HEK293 (cell line): ENCODE results near the gene IMPDH1.

Experiments
- CTCF ChIA-PET: fragments of 350-600 bp; formaldehyde crosslinking; extraction: SDS; loops from one replicate; lab custom pipeline; 2021; ENCODE audit warnings: antibody characterized with exemption; lab: Yijun Ruan, JAX
- POLR2A ChIA-PET: fragments of 300-600 bp; formaldehyde crosslinking; extraction: SDS; loops from one replicate; lab custom pipeline; 2020; ENCODE audit warnings: antibody characterized with exemption, inconsistent platforms; lab: Yijun Ruan, JAX
- H3K27ac ChIP-seq: fragments of 200-500 bp; sonication (Bioruptor generic); 2 replicates; pipeline ENCODE4 v1.5.1; 2014; ENCODE audit warnings: low read depth, low read length, control low read depth, inconsistent platforms; ENCODE audit errors: extremely low read depth
- H3K36me3 ChIP-seq, 2 experiments: fragments of 200-500 bp in 1 of 2; sonication (Bioruptor generic) in 1 of 2; 1 replicate in 1 of 2; 2 replicates in 1 of 2; pipeline ENCODE4 v1.5.1; 2014 to 2017; ENCODE audit warnings: inconsistent platforms in 2 of 2, low read length in 2 of 2; ENCODE audit not compliant: control insufficient read depth in 2 of 2, insufficient read depth in 1 of 2
- H3K4me1 ChIP-seq: fragments of 200-500 bp; sonication (Bioruptor generic); 2 replicates; pipeline ENCODE4 v1.5.1; 2014; ENCODE audit warnings: mild to moderate bottlenecking, low read length, inconsistent platforms; ENCODE audit not compliant: control insufficient read depth, insufficient read depth
- H3K4me3 ChIP-seq: 2 replicates; pipeline ENCODE4 v1.5.1; 2011; ENCODE audit warnings: low read depth, mild to moderate bottlenecking, control low read depth, low read length, moderate library complexity
- H3K9me3 ChIP-seq: fragments of 200-500 bp; sonication (Bioruptor generic); 2 replicates; pipeline ENCODE4 v1.5.1; 2014; ENCODE audit warnings: low read depth, low read length, inconsistent platforms; ENCODE audit not compliant: control insufficient read depth, insufficient read depth
- FEZF1 ChIP-seq: fragments of 450-650 bp; formaldehyde crosslinking; IDR thresholded peaks from 2 replicates; pipeline ENCODE4 v1.5.1; 2016; ENCODE audit warnings: missing biosample characterization, missing genetic modification characterization
- GLIS1 ChIP-seq: fragments of 450-650 bp; formaldehyde crosslinking; IDR thresholded peaks from 2 replicates; pipeline ENCODE4 v1.5.1; 2016; ENCODE audit warnings: missing biosample characterization, missing genetic modification characterization
- KLF9 ChIP-seq: fragments of 450-650 bp; formaldehyde crosslinking; IDR thresholded peaks from 2 replicates; pipeline ENCODE4 v1.5.1; 2016; ENCODE audit warnings: missing biosample characterization, missing genetic modification characterization, low read depth
- REPIN1 ChIP-seq: fragments of 450-650 bp; formaldehyde crosslinking; IDR thresholded peaks from 2 replicates; pipeline ENCODE4 v1.5.1; 2017; ENCODE audit warnings: missing biosample characterization, missing genetic modification characterization, low read depth
- SP7 ChIP-seq: fragments of 450-650 bp; formaldehyde crosslinking; IDR thresholded peaks from 2 replicates; pipeline ENCODE4 v1.5.1; 2016; ENCODE audit warnings: missing biosample characterization, missing genetic modification characterization
- ZIC2 ChIP-seq: fragments of 450-650 bp; formaldehyde crosslinking; IDR thresholded peaks from 2 replicates; pipeline ENCODE4 v1.5.1; 2016; ENCODE audit warnings: missing biosample characterization, missing genetic modification characterization
- ZNF132 ChIP-seq: fragments of 450-650 bp; formaldehyde crosslinking; IDR thresholded peaks from 2 replicates; pipeline ENCODE4 v1.5.1; 2017; ENCODE audit warnings: missing biosample characterization, missing genetic modification characterization, borderline replicate concordance
- ZNF2 ChIP-seq: fragments of 450-650 bp; formaldehyde crosslinking; IDR thresholded peaks from 2 replicates; pipeline ENCODE4 v1.5.1; 2016; ENCODE audit warnings: missing biosample characterization, missing genetic modification characterization
- ZNF239 ChIP-seq: fragments of 450-650 bp; formaldehyde crosslinking; IDR thresholded peaks from 2 replicates; pipeline ENCODE4 v1.5.1; 2016; ENCODE audit warnings: missing biosample characterization, missing genetic modification characterization
- ZNF274 ChIP-seq, 2 experiments: fragments of 200-500 bp in 1 of 2; fragments of 450-650 bp in 1 of 2; sonication (Bioruptor generic) in 1 of 2; formaldehyde crosslinking in 1 of 2; IDR thresholded peaks; 2 replicates each; pipeline versions ENCODE4 v1.5.1 to v1.6.1; 2014 to 2016; ENCODE audit warnings: borderline replicate concordance in 1 of 2, inconsistent platforms in 1 of 2, low read length in 1 of 2, missing biosample characterization in 1 of 2, missing genetic modification characterization in 1 of 2
- ZNF404 ChIP-seq: fragments of 450-650 bp; formaldehyde crosslinking; IDR thresholded peaks from 2 replicates; pipeline ENCODE4 v1.5.1; 2017; ENCODE audit warnings: missing biosample characterization, missing genetic modification characterization
- ZNF501 ChIP-seq: fragments of 450-650 bp; formaldehyde crosslinking; IDR thresholded peaks from 2 replicates; pipeline ENCODE4 v1.5.1; 2016; ENCODE audit warnings: missing biosample characterization, missing genetic modification characterization
- ZNF548 ChIP-seq: fragments of 450-650 bp; formaldehyde crosslinking; IDR thresholded peaks from 2 replicates; pipeline ENCODE4 v1.5.1; 2016; ENCODE audit warnings: missing biosample characterization, missing genetic modification characterization
- ZNF561 ChIP-seq: fragments of 450-650 bp; IDR thresholded peaks from 2 replicates; pipeline ENCODE4 v1.5.1; 2018; ENCODE audit warnings: missing biosample characterization, missing genetic modification characterization, borderline replicate concordance
- ZNF623 ChIP-seq: fragments of 450-650 bp; formaldehyde crosslinking; IDR thresholded peaks from 2 replicates; pipeline ENCODE4 v1.5.1; 2016; ENCODE audit warnings: missing biosample characterization, missing genetic modification characterization
- ZNF658 ChIP-seq: fragments of 450-650 bp; formaldehyde crosslinking; IDR thresholded peaks from 2 replicates; pipeline ENCODE4; 2016; ENCODE audit warnings: missing biosample characterization, missing genetic modification characterization
- ZNF660 ChIP-seq: fragments of 450-650 bp; IDR thresholded peaks from 2 replicates; pipeline ENCODE4 v1.5.1; 2018; ENCODE audit warnings: missing biosample characterization, mild to moderate bottlenecking, missing genetic modification characterization
- TF ChIP-seq, protein P1 (sequence below): fragments of 450-650 bp; formaldehyde crosslinking; IDR thresholded peaks from 2 replicates; pipeline ENCODE4 v1.5.1; 2016; ENCODE audit warnings: missing biosample characterization, missing genetic modification characterization
- TF ChIP-seq, protein P2 (sequence below): fragments of 450-650 bp; formaldehyde crosslinking; IDR thresholded peaks from 2 replicates; pipeline ENCODE4 v1.5.1; 2017; ENCODE audit warnings: missing biosample characterization, missing genetic modification characterization
- TF ChIP-seq, protein P3 (sequence below): fragments of 450-650 bp; formaldehyde crosslinking; IDR thresholded peaks from 2 replicates; pipeline ENCODE4 v1.5.1; 2016; ENCODE audit warnings: missing biosample characterization, missing genetic modification characterization
- TF ChIP-seq, protein P4 (sequence below): fragments of 450-650 bp; formaldehyde crosslinking; IDR thresholded peaks from 2 replicates; pipeline ENCODE4 v1.5.1; 2017; ENCODE audit warnings: missing biosample characterization, missing genetic modification characterization
- TF ChIP-seq, protein P5 (sequence below): fragments of 450-650 bp; formaldehyde crosslinking; IDR thresholded peaks from 2 replicates; pipeline ENCODE4 v1.5.1; 2016; ENCODE audit warnings: missing biosample characterization, missing genetic modification characterization
- TF ChIP-seq, protein P6 (sequence below): fragments of 450-650 bp; formaldehyde crosslinking; IDR thresholded peaks from 2 replicates; pipeline ENCODE4 v1.5.1; 2017; ENCODE audit warnings: missing biosample characterization, missing genetic modification characterization

IMPDH1 gene

DNA sequence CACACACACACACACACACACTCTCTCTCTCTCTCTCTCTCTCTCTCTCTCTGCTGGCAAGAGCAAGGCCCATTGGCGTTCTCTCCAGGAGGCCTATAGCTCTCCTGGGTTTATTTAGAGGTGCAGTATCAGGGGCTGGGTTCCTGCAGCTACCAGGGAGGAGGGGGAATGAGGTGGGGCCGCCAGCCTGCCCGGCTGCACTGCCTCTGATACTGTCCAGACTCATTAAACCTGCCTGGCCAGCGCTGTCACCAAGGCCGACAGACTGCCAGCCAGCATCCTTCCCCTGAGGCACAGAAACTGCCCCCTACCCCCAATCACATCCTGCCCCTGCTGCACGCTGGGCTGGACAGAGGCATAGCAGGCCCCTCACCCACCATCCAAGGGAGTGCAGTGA, 52.6 kb downstream of the IMPDH1 start:
- POLR2A ChIA-PET = interaction anchor here (1.6 kb wide), 1 partner anchor 14 kb away, joined by 4 read pairs; the partner anchor contains the start of gene RBM28
- no peak overlapping the region for H3K4me3 ChIP-seq
- H3K9me3 ChIP-seq = no peaks in the 10 kb centered on the region
- TF ChIP-seq ZNF660 (tag by site-specific recombination) (no peak), GLIS1 (tag by site-specific recombination) (peak; percentile 31; the same call in 1 of the 2 replicates), SP7 (tag by site-specific recombination) (no peak), ZIC2 (tag by site-specific recombination) (peak; percentile 63), KLF9 (tag by site-specific recombination) (no peak)
- TF ChIP-seq, protein P1, sequence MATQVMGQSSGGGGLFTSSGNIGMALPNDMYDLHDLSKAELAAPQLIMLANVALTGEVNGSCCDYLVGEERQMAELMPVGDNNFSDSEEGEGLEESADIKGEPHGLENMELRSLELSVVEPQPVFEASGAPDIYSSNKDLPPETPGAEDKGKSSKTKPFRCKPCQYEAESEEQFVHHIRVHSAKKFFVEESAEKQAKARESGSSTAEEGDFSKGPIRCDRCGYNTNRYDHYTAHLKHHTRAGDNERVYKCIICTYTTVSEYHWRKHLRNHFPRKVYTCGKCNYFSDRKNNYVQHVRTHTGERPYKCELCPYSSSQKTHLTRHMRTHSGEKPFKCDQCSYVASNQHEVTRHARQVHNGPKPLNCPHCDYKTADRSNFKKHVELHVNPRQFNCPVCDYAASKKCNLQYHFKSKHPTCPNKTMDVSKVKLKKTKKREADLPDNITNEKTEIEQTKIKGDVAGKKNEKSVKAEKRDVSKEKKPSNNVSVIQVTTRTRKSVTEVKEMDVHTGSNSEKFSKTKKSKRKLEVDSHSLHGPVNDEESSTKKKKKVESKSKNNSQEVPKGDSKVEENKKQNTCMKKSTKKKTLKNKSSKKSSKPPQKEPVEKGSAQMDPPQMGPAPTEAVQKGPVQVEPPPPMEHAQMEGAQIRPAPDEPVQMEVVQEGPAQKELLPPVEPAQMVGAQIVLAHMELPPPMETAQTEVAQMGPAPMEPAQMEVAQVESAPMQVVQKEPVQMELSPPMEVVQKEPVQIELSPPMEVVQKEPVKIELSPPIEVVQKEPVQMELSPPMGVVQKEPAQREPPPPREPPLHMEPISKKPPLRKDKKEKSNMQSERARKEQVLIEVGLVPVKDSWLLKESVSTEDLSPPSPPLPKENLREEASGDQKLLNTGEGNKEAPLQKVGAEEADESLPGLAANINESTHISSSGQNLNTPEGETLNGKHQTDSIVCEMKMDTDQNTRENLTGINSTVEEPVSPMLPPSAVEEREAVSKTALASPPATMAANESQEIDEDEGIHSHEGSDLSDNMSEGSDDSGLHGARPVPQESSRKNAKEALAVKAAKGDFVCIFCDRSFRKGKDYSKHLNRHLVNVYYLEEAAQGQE = peak; percentile 48
- TF ChIP-seq, protein P2, sequence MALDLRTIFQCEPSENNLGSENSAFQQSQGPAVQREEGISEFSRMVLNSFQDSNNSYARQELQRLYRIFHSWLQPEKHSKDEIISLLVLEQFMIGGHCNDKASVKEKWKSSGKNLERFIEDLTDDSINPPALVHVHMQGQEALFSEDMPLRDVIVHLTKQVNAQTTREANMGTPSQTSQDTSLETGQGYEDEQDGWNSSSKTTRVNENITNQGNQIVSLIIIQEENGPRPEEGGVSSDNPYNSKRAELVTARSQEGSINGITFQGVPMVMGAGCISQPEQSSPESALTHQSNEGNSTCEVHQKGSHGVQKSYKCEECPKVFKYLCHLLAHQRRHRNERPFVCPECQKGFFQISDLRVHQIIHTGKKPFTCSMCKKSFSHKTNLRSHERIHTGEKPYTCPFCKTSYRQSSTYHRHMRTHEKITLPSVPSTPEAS (tag by site-specific recombination) = peak; percentile 70; the same call in 1 of the 2 replicates
- CTCF ChIA-PET = interaction anchor here (0.9 to 3.9 kb wide), 7 partner anchors 9 to 102 kb away, joined by 3 to 28 read pairs (median 3); no protein-coding TSS in a partner anchor
- no peak overlapping the region for H3K27ac ChIP-seq
- no peaks in the 10 kb centered on the region; the same call in 1 of the 2 replicates for H3K4me1 ChIP-seq
- H3K36me3 ChIP-seq = no peaks in the 10 kb centered on the region

DNA sequence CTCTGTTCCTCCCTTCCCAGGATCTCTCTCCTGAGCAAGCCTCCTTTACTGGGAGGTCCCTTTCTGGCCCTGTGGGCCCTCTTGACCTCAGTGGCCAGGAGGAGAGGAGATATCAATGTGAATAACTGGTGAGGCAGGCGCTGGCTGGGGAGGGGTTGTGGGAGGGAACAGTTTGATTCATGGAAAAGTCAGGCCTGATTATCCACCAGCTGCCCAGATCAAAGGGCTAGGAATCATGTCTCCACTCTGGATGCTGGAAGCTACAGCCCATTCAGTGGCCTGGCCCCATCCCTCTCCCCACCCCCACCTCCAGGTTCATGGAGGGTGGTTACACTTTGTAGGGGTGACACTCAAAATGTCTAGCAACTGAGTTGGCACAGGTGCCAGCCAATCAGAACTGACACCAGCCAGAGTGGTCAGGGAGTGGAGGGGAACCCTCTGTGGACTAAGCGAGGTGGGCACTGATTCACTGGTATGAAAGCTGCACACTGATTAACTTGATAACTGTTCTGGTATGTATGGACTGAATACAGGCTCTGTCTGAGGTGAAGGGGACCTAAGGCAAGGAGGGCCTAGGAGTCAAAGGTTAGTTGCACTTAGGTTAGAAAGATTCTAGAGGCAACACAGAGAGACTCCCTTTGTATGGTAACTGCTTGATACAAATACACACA, 53.1 kb downstream of the IMPDH1 start:
- H3K4me3 ChIP-seq = no peak overlapping the region
- ChIA-PET CTCF (interaction anchor here (0.9 to 3.9 kb wide), 7 partner anchors 9 to 103 kb away, joined by 3 to 28 read pairs (median 7); no protein-coding TSS in a partner anchor), POLR2A (no interaction called here)
- H3K36me3 ChIP-seq = no peaks in the 10 kb centered on the region
- H3K4me1 ChIP-seq = no peaks in the 10 kb centered on the region; the same call in 1 of the 2 replicates
- no peak overlapping the region for H3K27ac ChIP-seq
- no peaks in the 10 kb centered on the region for H3K9me3 ChIP-seq
- TF ChIP-seq FEZF1 (tag by site-specific recombination) (no peak), ZNF660 (tag by site-specific recombination) (no peak), REPIN1 (tag by site-specific recombination) (no peak), ZNF658 (tag by site-specific recombination) (no peak), ZNF623 (no peak), ZNF132 (tag by site-specific recombination) (no peak), ZNF274 (IDR thresholded peaks at IDR 0.05; ENCODE audit: low read length) (no peak), ZNF274 (tag by site-specific recombination; IDR thresholded peaks at IDR 0.05; ENCODE audit: borderline replicate concordance) (no peak), ZNF561 (no peak), ZNF404 (tag by site-specific recombination) (no peak), ZNF501 (no peak), ZNF2 (tag by site-specific recombination) (no peak), ZNF548 (tag by site-specific recombination) (no peak), ZNF239 (tag by site-specific recombination) (no peak)
- TF ChIP-seq, protein P3, sequence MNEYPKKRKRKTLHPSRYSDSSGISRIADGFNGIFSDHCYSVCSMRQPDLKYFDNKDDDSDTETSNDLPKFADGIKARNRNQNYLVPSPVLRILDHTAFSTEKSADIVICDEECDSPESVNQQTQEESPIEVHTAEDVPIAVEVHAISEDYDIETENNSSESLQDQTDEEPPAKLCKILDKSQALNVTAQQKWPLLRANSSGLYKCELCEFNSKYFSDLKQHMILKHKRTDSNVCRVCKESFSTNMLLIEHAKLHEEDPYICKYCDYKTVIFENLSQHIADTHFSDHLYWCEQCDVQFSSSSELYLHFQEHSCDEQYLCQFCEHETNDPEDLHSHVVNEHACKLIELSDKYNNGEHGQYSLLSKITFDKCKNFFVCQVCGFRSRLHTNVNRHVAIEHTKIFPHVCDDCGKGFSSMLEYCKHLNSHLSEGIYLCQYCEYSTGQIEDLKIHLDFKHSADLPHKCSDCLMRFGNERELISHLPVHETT (tag by site-specific recombination) = no peak
- TF ChIP-seq, protein P4, sequence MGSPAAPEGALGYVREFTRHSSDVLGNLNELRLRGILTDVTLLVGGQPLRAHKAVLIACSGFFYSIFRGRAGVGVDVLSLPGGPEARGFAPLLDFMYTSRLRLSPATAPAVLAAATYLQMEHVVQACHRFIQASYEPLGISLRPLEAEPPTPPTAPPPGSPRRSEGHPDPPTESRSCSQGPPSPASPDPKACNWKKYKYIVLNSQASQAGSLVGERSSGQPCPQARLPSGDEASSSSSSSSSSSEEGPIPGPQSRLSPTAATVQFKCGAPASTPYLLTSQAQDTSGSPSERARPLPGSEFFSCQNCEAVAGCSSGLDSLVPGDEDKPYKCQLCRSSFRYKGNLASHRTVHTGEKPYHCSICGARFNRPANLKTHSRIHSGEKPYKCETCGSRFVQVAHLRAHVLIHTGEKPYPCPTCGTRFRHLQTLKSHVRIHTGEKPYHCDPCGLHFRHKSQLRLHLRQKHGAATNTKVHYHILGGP = no peak
- TF ChIP-seq, protein P5, sequence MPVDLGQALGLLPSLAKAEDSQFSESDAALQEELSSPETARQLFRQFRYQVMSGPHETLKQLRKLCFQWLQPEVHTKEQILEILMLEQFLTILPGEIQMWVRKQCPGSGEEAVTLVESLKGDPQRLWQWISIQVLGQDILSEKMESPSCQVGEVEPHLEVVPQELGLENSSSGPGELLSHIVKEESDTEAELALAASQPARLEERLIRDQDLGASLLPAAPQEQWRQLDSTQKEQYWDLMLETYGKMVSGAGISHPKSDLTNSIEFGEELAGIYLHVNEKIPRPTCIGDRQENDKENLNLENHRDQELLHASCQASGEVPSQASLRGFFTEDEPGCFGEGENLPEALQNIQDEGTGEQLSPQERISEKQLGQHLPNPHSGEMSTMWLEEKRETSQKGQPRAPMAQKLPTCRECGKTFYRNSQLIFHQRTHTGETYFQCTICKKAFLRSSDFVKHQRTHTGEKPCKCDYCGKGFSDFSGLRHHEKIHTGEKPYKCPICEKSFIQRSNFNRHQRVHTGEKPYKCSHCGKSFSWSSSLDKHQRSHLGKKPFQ (tag by site-specific recombination) = no peak
- TF ChIP-seq, protein P6, sequence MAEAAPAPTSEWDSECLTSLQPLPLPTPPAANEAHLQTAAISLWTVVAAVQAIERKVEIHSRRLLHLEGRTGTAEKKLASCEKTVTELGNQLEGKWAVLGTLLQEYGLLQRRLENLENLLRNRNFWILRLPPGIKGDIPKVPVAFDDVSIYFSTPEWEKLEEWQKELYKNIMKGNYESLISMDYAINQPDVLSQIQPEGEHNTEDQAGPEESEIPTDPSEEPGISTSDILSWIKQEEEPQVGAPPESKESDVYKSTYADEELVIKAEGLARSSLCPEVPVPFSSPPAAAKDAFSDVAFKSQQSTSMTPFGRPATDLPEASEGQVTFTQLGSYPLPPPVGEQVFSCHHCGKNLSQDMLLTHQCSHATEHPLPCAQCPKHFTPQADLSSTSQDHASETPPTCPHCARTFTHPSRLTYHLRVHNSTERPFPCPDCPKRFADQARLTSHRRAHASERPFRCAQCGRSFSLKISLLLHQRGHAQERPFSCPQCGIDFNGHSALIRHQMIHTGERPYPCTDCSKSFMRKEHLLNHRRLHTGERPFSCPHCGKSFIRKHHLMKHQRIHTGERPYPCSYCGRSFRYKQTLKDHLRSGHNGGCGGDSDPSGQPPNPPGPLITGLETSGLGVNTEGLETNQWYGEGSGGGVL = no peak
